Measurements from ENCODE around the gene TRIP4. TPM values are rescaled to one million over a fixed set of nuclear protein-coding genes. Genes with fewer than 3 reads are reported as not detected.
"Not testable (repeated sequence)": the region's sequence is repeated elsewhere in the genome, so short reads cannot be mapped to it uniquely, and the experiment has no call there.

TRIP4 gene
- total and polyA plus RNA-seq, 9 of the 15 experiments (the other 6 are each of a cell fraction or from before 2014, with no cell fraction given) = 7.6 to 23.3 (median 16.7) TPM

DNA sequence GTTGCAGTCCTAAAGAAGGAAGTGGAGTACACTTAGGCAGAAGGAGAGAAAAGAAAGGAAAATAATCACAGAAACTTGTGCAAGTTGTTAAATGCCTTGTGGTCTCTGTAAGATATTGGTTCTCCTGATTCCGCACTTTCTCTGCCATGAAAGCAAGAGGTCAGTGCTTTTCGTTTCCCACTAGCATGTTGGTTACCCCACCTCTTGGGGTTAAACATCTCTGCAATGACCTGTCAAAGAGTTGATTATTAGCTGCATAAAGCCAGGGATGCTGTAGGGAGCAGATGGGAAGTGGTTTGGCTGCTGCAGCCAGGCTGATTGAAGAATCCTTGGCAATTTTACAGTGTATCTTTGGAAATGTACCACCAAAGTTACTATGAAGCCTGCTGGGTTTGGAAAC lies 106.0 kb downstream of the TRIP4 start:
- no peak for DNase-seq (ENCODE audit: extremely low read depth in 1 of 4, low spot score in 3 of 4)
- Histone ChIP-seq H3K9ac (ENCODE audit: insufficient read depth in 1 of 2, low read depth in 2 of 2, low read length in 2 of 2) (no peak overlapping the region), H3K4me1 (replicated peaks in 1 of 2; ENCODE audit: control insufficient read depth in 2 of 2, insufficient read depth in 2 of 2, low read length in 2 of 2) (peaks cover 0 to 2% of the 10 kb centered on the region in 2 experiments; a peak in 1 of 5 replicates), H3K27ac (ENCODE audit: extremely low read depth, low read depth, low read length) (no peak overlapping the region), H2AFZ (ENCODE audit: low read depth, low read length) (no peak overlapping the region), H3K27me3 (ENCODE audit: control insufficient read depth in 2 of 2, insufficient read depth in 2 of 2, low read length in 2 of 2) (no peaks in the 10 kb centered on the region), H3K4me2 (ENCODE audit: insufficient read depth, low read length) (no peak overlapping the region), H3K9me1 (ENCODE audit: control insufficient read depth, insufficient read depth, low read length) (no peaks in the 10 kb centered on the region), H3K36me3 (ENCODE audit: control insufficient read depth, insufficient read depth, low read length) (peaks cover 38% of the 10 kb centered on the region), H3K79me2 (ENCODE audit: control insufficient read depth, insufficient read depth, low read length) (peaks cover 54% of the 10 kb centered on the region), H4K20me1 (replicated peaks; ENCODE audit: control insufficient read depth, insufficient read depth, low read length) (peaks cover 12% of the 10 kb centered on the region; the same call in 1 of the 2 replicates), H3K9me3 (replicated peaks; ENCODE audit: control insufficient read depth, insufficient read depth, low read depth, low read length) (no peaks in the 10 kb centered on the region), H3K4me3 (no peak overlapping the region)
- 72% methylated on average over 2 of the region's 2 CpGs for WGBS (ENCODE audit: insufficient coverage, low coverage, missing lambda C conversion rate)
- in situ Hi-C loops (cut with MboI) (no loop called here), intact Hi-C loops (cut with micrococcal nuclease) (no loop called here)
- no TSS peak for BruUV-seq (replicated peaks)
- CTCF ChIA-PET (ENCODE audit: low intra/inter-chr PET ratio) = no interaction called here
- TF ChIP-seq SPI1 (IDR thresholded peaks at IDR 0.05; ENCODE audit: borderline replicate concordance, low read depth, low read length) (0 out of 2 replicates have a peak, but pooled peaks have one; percentile 14), SMAD3 (CRISPR knock-in tag; conservative IDR thresholded peaks at IDR 0.05) (no peak)
- POLR2A ChIA-PET = interaction anchor here (1.0 to 1.9 kb wide), 4 partner anchors 14 to 106 kb away, joined by 3 to 5 read pairs (median 4); partner anchors contain the start of gene TRIP4
- no peak for ATAC-seq
- no peak for FAIRE-seq

DNA sequence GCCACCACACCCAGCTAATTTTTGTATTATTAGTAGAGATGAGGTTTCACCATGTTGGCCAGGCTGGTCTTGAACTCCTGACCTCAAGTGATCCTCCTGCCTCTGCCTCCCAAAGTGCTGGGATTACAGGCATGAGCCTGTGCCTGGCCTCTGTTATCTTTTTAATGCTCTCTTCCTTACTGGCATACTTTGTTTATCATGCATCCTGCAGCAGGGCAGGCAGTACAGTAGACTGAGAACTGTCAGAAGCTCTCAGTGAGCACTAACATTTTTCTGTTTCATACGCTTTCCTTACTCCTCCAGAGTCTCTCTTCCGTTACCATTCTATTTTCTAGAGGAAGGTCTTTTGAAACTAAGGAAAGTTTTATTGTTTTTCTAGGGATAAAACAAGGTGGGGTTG lies 108.3 kb downstream of the TRIP4 start:
- DNase-seq (ENCODE audit: extremely low read depth in 1 of 4, low spot score in 3 of 4) = peak in 1 of 4 experiments; percentile 16
- in situ Hi-C loops (cut with MboI); H3K4me2 ChIP-seq (ENCODE audit: insufficient read depth, low read length); BruUV-seq (replicated peaks); H3K9me1 ChIP-seq (ENCODE audit: control insufficient read depth, insufficient read depth, low read length); H3K4me3 ChIP-seq; intact Hi-C loops (cut with micrococcal nuclease); H3K27me3 ChIP-seq (ENCODE audit: control insufficient read depth in 2 of 2, insufficient read depth in 2 of 2, low read length in 2 of 2); H3K4me1 ChIP-seq (replicated peaks in 1 of 2; ENCODE audit: control insufficient read depth in 2 of 2, insufficient read depth in 2 of 2, low read length in 2 of 2); H2AFZ ChIP-seq (ENCODE audit: low read depth, low read length); H3K9me3 ChIP-seq (replicated peaks; ENCODE audit: control insufficient read depth, insufficient read depth, low read depth, low read length); FAIRE-seq; H3K27ac ChIP-seq (ENCODE audit: extremely low read depth, low read depth, low read length); POLR2A ChIA-PET; CTCF ChIA-PET (ENCODE audit: low intra/inter-chr PET ratio); H3K9ac ChIP-seq (ENCODE audit: insufficient read depth in 1 of 2, low read depth in 2 of 2, low read length in 2 of 2): not testable (repeated sequence)
- H4K20me1 ChIP-seq (replicated peaks; ENCODE audit: control insufficient read depth, insufficient read depth, low read length) = peaks cover 20% of the 10 kb centered on the region; the same call in 1 of the 2 replicates
- TF ChIP-seq ARID1B (IDR thresholded peaks at IDR 0.05) = peak; percentile 29; the same call in 1 of the 2 replicates
- TF ChIP-seq NCOR1 (IDR thresholded peaks at IDR 0.05) = peak; percentile 25; the same call in 1 of the 2 replicates
- TF ChIP-seq CBFA2T3 (IDR thresholded peaks at IDR 0.05) = peak; percentile 62
- peak; percentile 47; the same call in 2 of the 3 replicates for ATAC-seq
- peaks cover 50% of the 10 kb centered on the region for H3K36me3 ChIP-seq (ENCODE audit: control insufficient read depth, insufficient read depth, low read length)
- H3K79me2 ChIP-seq (ENCODE audit: control insufficient read depth, insufficient read depth, low read length) = peaks cover 70% of the 10 kb centered on the region
- 82% methylated on average over 2 of the region's 2 CpGs for WGBS (ENCODE audit: insufficient coverage, low coverage, missing lambda C conversion rate)

All from K562 (cell line).